Astrocyte (in vitro differentiated cells and primary cell): ENCODE measurements around the gene NUDT14.

Experiments
- EZH2 ChIP-seq: IDR thresholded peaks from 2 replicates; pipeline ENCODE4 v1.6.1; 2012; ENCODE audit warnings: mild to moderate bottlenecking, low read length, inconsistent platforms; ENCODE audit not compliant: insufficient read depth
- TF ChIP-seq, protein P1 (sequence below): IDR thresholded peaks from 2 replicates; pipeline ENCODE4 v1.5.1; 2011; ENCODE audit warnings: low read depth, mild to moderate bottlenecking, inconsistent platforms, low read length, moderate library complexity; ENCODE audit not compliant: insufficient read depth

DNA sequence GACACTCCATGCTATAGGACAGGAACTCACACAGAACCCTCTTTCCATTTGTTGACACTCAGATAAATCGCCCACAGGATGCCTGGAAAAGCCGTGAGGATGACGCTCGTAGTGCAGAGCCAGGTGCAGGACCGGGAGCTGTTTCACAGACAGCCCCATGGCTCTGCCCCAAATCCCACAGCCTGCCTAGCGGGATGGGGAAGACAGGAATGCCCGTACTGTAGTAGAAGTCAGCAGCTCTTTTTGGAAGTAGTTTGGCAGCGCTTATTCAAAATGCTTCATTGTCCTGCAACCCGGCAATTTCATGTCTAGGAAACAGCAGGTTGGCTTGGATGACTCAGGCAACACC is 54.2 kb downstream of the NUDT14 start:
- TF ChIP-seq, protein P1, sequence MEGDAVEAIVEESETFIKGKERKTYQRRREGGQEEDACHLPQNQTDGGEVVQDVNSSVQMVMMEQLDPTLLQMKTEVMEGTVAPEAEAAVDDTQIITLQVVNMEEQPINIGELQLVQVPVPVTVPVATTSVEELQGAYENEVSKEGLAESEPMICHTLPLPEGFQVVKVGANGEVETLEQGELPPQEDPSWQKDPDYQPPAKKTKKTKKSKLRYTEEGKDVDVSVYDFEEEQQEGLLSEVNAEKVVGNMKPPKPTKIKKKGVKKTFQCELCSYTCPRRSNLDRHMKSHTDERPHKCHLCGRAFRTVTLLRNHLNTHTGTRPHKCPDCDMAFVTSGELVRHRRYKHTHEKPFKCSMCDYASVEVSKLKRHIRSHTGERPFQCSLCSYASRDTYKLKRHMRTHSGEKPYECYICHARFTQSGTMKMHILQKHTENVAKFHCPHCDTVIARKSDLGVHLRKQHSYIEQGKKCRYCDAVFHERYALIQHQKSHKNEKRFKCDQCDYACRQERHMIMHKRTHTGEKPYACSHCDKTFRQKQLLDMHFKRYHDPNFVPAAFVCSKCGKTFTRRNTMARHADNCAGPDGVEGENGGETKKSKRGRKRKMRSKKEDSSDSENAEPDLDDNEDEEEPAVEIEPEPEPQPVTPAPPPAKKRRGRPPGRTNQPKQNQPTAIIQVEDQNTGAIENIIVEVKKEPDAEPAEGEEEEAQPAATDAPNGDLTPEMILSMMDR: no peak
- no peak for TF ChIP-seq EZH2
